HG03097 (cell line): ENCODE measurements around the gene TPM4.

Source experiments
- ATAC-seq: cut with Tn5 transposase; IDR thresholded peaks from one replicate; pipeline ENCODE4 v1.9.1; 2021; ENCODE audit not compliant: unreplicated experiment, low FRiP score

The TPM4 gene

GRCh38 chr19:16041299-16041990 is 34.9 kb upstream of the TPM4 start:
- ATAC-seq = no peak

GRCh38 chr19:16041991-16042386 is 34.3 kb upstream of the TPM4 start:
- ATAC-seq = no peak

- no peak for ATAC-seq
Measured at GRCh38 chr19:16042533-16043085, 33.7 kb upstream of the TPM4 start.

GRCh38 chr19:16043156-16043757 is 33.0 kb upstream of the TPM4 start:
- ATAC-seq = no peak

GRCh38 chr19:16044746-16045145 is 31.5 kb upstream of the TPM4 start:
- ATAC-seq = no peak

GRCh38 chr19:16045171-16045570 is 31.1 kb upstream of the TPM4 start:
- ATAC-seq = no peak

- no peak for ATAC-seq
Measured at GRCh38 chr19:16045893-16046292, 30.4 kb upstream of the TPM4 start.

GRCh38 chr19:16048583-16048982 is 27.7 kb upstream of the TPM4 start:
- ATAC-seq = no peak

GRCh38 chr19:16051254-16052025 is 24.9 kb upstream of the TPM4 start:
- no peak for ATAC-seq

GRCh38 chr19:16052353-16052752 is 23.9 kb upstream of the TPM4 start:
- ATAC-seq = no peak

GRCh38 chr19:16057062-16057461 is 19.2 kb upstream of the TPM4 start:
- no peak for ATAC-seq

- no peak for ATAC-seq
Measured at GRCh38 chr19:16060294-16060693, 16.0 kb upstream of the TPM4 start.

GRCh38 chr19:16061943-16062342 is 14.4 kb upstream of the TPM4 start:
- no peak for ATAC-seq

GRCh38 chr19:16062789-16063188 is 13.5 kb upstream of the TPM4 start:
- no peak for ATAC-seq

- no peak for ATAC-seq
Measured at GRCh38 chr19:16064209-16064889, 11.9 kb upstream of the TPM4 start.

GRCh38 chr19:16066611-16067104 is 9.6 kb upstream of the TPM4 start:
- no peak for ATAC-seq

GRCh38 chr19:16067205-16067938 is 8.9 kb upstream of the TPM4 start:
- no peak for ATAC-seq

- no peak for ATAC-seq
Measured at GRCh38 chr19:16068696-16069259, 7.5 kb upstream of the TPM4 start.

GRCh38 chr19:16069813-16070365 is 6.4 kb upstream of the TPM4 start:
- no peak for ATAC-seq
